ENCODE data around the gene PDHX.

The PDHX gene

DNA sequence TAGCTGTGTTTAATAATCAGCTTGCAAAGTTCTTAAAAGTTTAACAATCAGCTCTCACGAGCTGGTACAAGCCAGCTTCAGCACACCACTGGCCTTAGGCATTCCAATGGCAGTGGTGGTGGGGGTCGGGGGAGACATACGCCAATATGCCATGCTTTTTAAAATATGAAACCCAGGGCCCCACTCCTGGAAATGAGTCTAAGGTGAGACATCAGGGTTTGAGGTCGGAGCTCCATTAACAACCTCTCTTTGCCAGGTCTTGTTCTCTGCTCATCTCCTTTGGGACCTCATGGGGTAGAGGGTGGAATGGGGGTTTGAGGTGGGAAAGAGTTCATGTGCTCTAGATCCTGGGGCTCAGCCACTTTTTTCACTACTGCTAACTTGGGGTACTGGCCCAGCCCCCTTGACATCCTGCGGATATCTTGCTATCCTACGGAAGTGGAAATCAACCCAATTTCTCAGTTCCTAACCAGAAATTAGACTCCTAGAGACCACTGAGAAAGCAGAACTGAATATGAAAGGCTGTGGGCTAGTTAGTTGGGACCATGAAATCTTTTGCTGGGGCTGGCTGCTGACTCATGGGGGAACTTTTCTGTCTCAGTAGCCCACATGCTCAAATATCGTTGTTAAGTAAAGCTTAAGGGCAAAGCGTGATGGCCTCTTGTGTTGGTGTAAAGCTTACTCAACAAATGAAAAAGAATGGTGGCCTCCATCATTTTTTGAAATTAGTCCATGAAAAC, 90.1 kb downstream of the PDHX start:
- TF ChIP-seq CTCF (IDR thresholded peaks at IDR 0.05; ENCODE audit: poor library complexity, severe bottlenecking) = no peak
- no peaks in the 10 kb centered on the region for H3K27me3 ChIP-seq (ENCODE audit: insufficient read depth, poor library complexity, severe bottlenecking)
- no peaks in the 10 kb centered on the region for H3K36me3 ChIP-seq (ENCODE audit: low read depth)
- no peak overlapping the region for H3K4me3 ChIP-seq (ENCODE audit: severe bottlenecking)
- H3K9me3 ChIP-seq (ENCODE audit: severe bottlenecking) = no peaks in the 10 kb centered on the region
- peaks cover 44% of the 10 kb centered on the region for H3K4me1 ChIP-seq (ENCODE audit: insufficient read depth, poor library complexity, severe bottlenecking)
- ATAC-seq (ENCODE audit: low read depth) (no peak), DNase-seq (ENCODE audit: low spot score) (no peak)
- no peak overlapping the region for H3K27ac ChIP-seq (ENCODE audit: poor library complexity, severe bottlenecking)

- Histone ChIP-seq H3K4me1 (ENCODE audit: insufficient read depth, poor library complexity, severe bottlenecking) (peaks cover 48% of the 10 kb centered on the region), H3K9me3 (ENCODE audit: severe bottlenecking) (no peaks in the 10 kb centered on the region), H3K27me3 (ENCODE audit: insufficient read depth, poor library complexity, severe bottlenecking) (no peaks in the 10 kb centered on the region), H3K4me3 (ENCODE audit: severe bottlenecking) (no peak overlapping the region), H3K27ac (ENCODE audit: poor library complexity, severe bottlenecking) (no peak overlapping the region), H3K36me3 (ENCODE audit: low read depth) (no peaks in the 10 kb centered on the region)
- no peak for TF ChIP-seq CTCF (IDR thresholded peaks at IDR 0.05; ENCODE audit: poor library complexity, severe bottlenecking)
- no peak for DNase-seq (ENCODE audit: low spot score)
- ATAC-seq (ENCODE audit: low read depth) = no peak
Measured at GRCh38 chr11:35007277-35007676, 90.9 kb downstream of the PDHX start.

DNA sequence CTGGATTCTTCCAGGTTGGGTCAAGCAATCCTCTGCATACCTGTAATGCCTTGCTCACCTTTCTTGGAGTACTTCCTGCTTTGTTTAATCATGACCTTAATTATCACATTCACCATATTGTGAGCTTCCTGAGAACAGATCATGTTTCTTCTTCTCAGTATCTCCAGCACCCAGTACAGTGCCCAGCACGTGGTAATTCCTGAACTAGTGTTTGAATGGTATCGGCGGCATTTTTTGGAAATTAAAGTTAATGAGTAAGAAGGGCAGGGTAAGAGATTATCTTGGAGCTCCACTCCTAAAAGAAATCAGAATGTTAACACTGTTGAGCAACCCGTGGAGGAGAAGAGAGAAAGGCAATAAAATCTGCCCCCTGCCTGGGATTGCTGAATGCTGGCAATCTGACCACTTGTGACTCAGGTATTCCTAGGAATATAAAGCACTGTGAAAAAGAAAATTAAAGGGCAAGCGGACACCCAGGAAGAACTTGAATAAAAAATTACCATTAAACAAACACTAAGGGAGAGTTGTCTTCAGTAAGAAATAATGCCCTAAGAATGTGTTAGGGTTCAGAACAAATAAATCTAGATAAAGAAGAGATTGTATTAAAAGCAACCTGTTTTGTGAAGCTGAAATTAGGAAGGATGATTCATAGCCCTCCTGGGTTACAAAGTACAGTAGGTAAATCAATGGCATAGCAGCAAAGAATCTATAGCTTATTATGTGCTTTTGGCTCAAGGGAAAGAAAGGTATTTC, 92.9 kb downstream of the PDHX start:
- no peak for TF ChIP-seq CTCF (IDR thresholded peaks at IDR 0.05; ENCODE audit: poor library complexity, severe bottlenecking)
- peak; percentile 83 for ATAC-seq (ENCODE audit: low read depth)
- no peak overlapping the region for H3K4me3 ChIP-seq (ENCODE audit: severe bottlenecking)
- no peaks in the 10 kb centered on the region for H3K27me3 ChIP-seq (ENCODE audit: insufficient read depth, poor library complexity, severe bottlenecking)
- H3K4me1 ChIP-seq (ENCODE audit: insufficient read depth, poor library complexity, severe bottlenecking) = peaks cover 41% of the 10 kb centered on the region
- H3K36me3 ChIP-seq (ENCODE audit: low read depth) = no peaks in the 10 kb centered on the region
- H3K9me3 ChIP-seq (ENCODE audit: severe bottlenecking) = no peaks in the 10 kb centered on the region
- no peak for DNase-seq (ENCODE audit: low spot score)
- H3K27ac ChIP-seq (ENCODE audit: poor library complexity, severe bottlenecking) = peak overlapping the region; percentile 92

- Histone ChIP-seq H3K4me1 (ENCODE audit: insufficient read depth, poor library complexity, severe bottlenecking) (peaks cover 44% of the 10 kb centered on the region), H3K27ac (ENCODE audit: poor library complexity, severe bottlenecking) (peak overlapping the region; percentile 92)
- DNase-seq (ENCODE audit: low spot score) = no peak
Measured at GRCh38 chr11:35009944-35010342, 93.5 kb downstream of the PDHX start.

More at GRCh38 chr11:35009944-35010342, 93.5 kb downstream of the PDHX start:
- Histone ChIP-seq H3K36me3 (ENCODE audit: low read depth) (no peaks in the 10 kb centered on the region), H3K9me3 (ENCODE audit: severe bottlenecking) (no peaks in the 10 kb centered on the region), H3K4me3 (ENCODE audit: severe bottlenecking) (no peak overlapping the region), H3K27me3 (ENCODE audit: insufficient read depth, poor library complexity, severe bottlenecking) (no peaks in the 10 kb centered on the region)
- no peak for TF ChIP-seq CTCF (IDR thresholded peaks at IDR 0.05; ENCODE audit: poor library complexity, severe bottlenecking)
- ATAC-seq (ENCODE audit: low read depth) = peak; percentile 4

All from RWPE2 (cell line).